Stimulated activated naive CD4-positive, alpha-beta T cell (primary cell): ENCODE results near the gene DAGLB.
"Not testable (repeated sequence)": the region's sequence is repeated elsewhere in the genome, so short reads cannot be mapped to it uniquely, and the experiment has no call there.

Experiments
- DNase-seq, 6 experiments: peaks; one replicate each; lab custom pipeline; 2025; lab: John Stamatoyannopoulos, UW

The DAGLB gene

GRCh38 chr7:6397759-6398495 lies 49.8 kb downstream of the DAGLB start:
- DNase-seq, result not testable (repeated sequence)

GRCh38 chr7:6395898-6396595 lies 51.7 kb downstream of the DAGLB start:
- no peak for DNase-seq

- DNase-seq, result no peak
These were observed 53.6 kb downstream of the DAGLB start for GRCh38 chr7:6394114-6394513.

GRCh38 chr7:6393667-6394056 lies 54.1 kb downstream of the DAGLB start:
- DNase-seq, result no peak

- DNase-seq, result no peak
These were observed 54.8 kb downstream of the DAGLB start for GRCh38 chr7:6392712-6393666.

GRCh38 chr7:6389728-6390127 lies 58.0 kb downstream of the DAGLB start:
- no peak for DNase-seq

GRCh38 chr7:6387734-6388294 lies 59.9 kb downstream of the DAGLB start:
- DNase-seq, result no peak

GRCh38 chr7:6386779-6387178 lies 61.0 kb downstream of the DAGLB start:
- no peak for DNase-seq

- no peak for DNase-seq
These were observed 61.7 kb downstream of the DAGLB start for GRCh38 chr7:6385909-6386560.

GRCh38 chr7:6385110-6385781 lies 62.5 kb downstream of the DAGLB start:
- no peak for DNase-seq

GRCh38 chr7:6384327-6384726 lies 63.4 kb downstream of the DAGLB start:
- no peak for DNase-seq

- DNase-seq, result no peak
These were observed 64.9 kb downstream of the DAGLB start for GRCh38 chr7:6382817-6383216.

GRCh38 chr7:6381846-6382245 lies 65.9 kb downstream of the DAGLB start:
- DNase-seq, result not testable (repeated sequence)

- DNase-seq, result no peak
These were observed 67.3 kb downstream of the DAGLB start for GRCh38 chr7:6380310-6381095.

- no peak for DNase-seq
These were observed 67.9 kb downstream of the DAGLB start for GRCh38 chr7:6379886-6380285.

- DNase-seq, result not testable (repeated sequence)
These were observed 69.2 kb downstream of the DAGLB start for GRCh38 chr7:6378556-6378955.

- DNase-seq, result no peak
These were observed 70.9 kb downstream of the DAGLB start for GRCh38 chr7:6376820-6377219.

- peak; percentile 4 to 54 (median 21) for DNase-seq
These were observed 72.2 kb downstream of the DAGLB start for GRCh38 chr7:6375348-6376101.

GRCh38 chr7:6367701-6368211 lies 80.0 kb downstream of the DAGLB start:
- no peak for DNase-seq
